Prostate gland (tissue), 2 donors: ENCODE measurements around the gene THAP12. TPM values are rescaled to one million over a fixed set of nuclear protein-coding genes. Genes with fewer than 3 reads are reported as not detected.

Experiments
- DNase-seq: peaks from one replicate; pipeline ENCODE4 v3.0.0-alpha.2; 2019; ENCODE audit warnings: low spot score
- H3K27ac ChIP-seq, 2 donors: fragments of 200-600 bp; sonication (generic); 2 replicates each; pipeline ENCODE4 v1.5.1; 2017 to 2019
- H3K27me3 ChIP-seq: fragments of 200-600 bp; sonication (generic); replicated peaks from 2 replicates; pipeline ENCODE4 v1.5.1; 2019; ENCODE audit not compliant: insufficient read depth
- H3K36me3 ChIP-seq, 2 donors: fragments of 200-600 bp; sonication (generic); 1 replicate in 1 of 2; 2 replicates in 1 of 2; pipeline versions ENCODE4 v1.5.1 to v1.8.1; 2017 to 2019
- H3K4me1 ChIP-seq: fragments of 200-600 bp; sonication (generic); replicated peaks from 2 replicates; pipeline ENCODE4 v1.5.1; 2019
- H3K4me3 ChIP-seq, 2 donors: fragments of 200-600 bp; sonication (generic); 2 replicates each; pipeline ENCODE4 v1.5.1; 2017 to 2019
- H3K9me3 ChIP-seq: fragments of 200-600 bp; sonication (generic); 2 replicates; pipeline ENCODE4 v1.5.1; 2017
- POLR2A ChIP-seq: fragments of 450-650 bp; IDR thresholded peaks from one replicate; pipeline ENCODE4 v1.6.1; 2016; ENCODE audit warnings: antibody characterized with exemption, mild to moderate bottlenecking
- POLR2AphosphoS5 ChIP-seq: sonication (generic); formaldehyde crosslinking; IDR thresholded peaks from one replicate; pipeline ENCODE4 v1.6.1; 2017; ENCODE audit warnings: antibody characterized with exemption
- WGBS: methylation state at CpG from one replicate; pipeline ENCODE4 v1.1.5; 2018; 5-methylcytosine and 5-hydroxymethylcytosine counted together
- intact Hi-C: fragments of 100-400 bp; cut with DNase I; formaldehyde crosslinking; loops from one replicate; pipeline ENCODE4 v1.14.2; 2022
- total RNA-seq, 2 donors: library from RNA; depleted of rRNA; stranded (reverse); fragments of >200 nt; gene quantifications; one replicate each; pipeline ENCODE4 v1.1.0, GENCODE V29; 2016
- TF ChIP-seq, protein P1 (sequence below), 4 experiments: fragments of 200-600 bp in 2 of 4; fragments of 450-650 bp in 2 of 4; sonication (generic) in 2 of 4; IDR thresholded peaks; 1 replicate in 3 of 4; 2 replicates in 1 of 4; pipeline ENCODE4 v1.5.1; 2016 to 2019; ENCODE audit warnings: antibody characterized with exemption in 4 of 4, mild to moderate bottlenecking in 2 of 4, moderate library complexity in 2 of 4

The THAP12 gene
- total RNA-seq, 2 donors from 2014 or later = 26.6 to 31.9 TPM

DNA sequence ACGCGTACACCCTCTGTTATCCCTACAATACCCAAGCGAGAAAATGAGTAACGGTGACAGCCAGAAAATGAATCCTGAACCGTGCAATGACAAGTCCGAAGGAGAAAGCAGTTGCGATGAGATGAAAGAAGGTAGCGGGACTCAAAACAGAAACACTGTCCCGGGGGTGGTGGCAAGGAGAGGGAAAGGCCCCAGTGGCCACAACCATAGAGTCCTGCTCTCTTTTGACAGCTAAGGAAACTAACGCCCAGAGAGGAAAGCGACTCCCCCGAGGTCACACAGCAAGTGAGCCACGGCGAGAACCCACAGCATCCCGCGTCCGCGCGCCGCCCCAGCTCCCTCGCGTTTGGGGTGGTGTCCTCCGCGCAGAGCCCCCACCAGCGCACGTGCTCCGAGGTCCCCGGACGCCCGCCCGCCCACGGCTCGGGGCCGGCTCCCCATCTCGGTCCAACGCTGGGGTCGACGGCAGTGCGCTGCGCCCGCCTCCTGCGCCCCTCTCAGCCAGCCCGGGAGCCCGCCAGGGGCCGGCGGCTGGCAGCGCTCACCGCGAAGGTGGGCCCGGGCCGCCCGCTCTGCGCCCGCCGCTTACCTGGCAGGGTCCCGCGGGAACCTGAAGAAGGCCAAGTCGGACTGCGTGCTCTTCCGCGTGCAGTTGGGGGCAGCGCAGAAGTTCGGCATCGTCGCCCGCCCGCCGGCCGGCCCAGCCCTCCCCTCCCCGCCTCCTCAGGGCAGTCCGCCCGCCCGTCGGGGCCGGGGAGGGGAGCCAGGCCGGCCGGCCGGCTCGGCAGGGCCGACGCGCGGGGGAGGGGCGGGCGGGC lies 564 bp downstream of the THAP12 start:
- Histone ChIP-seq H3K9me3 (no peaks in the 10 kb centered on the region), H3K36me3 (no peaks in the 10 kb centered on the region), H3K4me1 (no peaks in the 10 kb centered on the region), H3K4me3 (peak overlapping the region; percentile 81 to 87), H3K27ac (peak overlapping the region; percentile 76 to 77), H3K27me3 (no peaks in the 10 kb centered on the region)
- intact Hi-C loops = loop anchor here (5.0 kb wide), 1 partner anchor 62 kb away; no protein-coding TSS in a partner anchor
- under 1% methylated on average over 39 of the region's 85 CpGs for WGBS
- TF ChIP-seq, protein P1, sequence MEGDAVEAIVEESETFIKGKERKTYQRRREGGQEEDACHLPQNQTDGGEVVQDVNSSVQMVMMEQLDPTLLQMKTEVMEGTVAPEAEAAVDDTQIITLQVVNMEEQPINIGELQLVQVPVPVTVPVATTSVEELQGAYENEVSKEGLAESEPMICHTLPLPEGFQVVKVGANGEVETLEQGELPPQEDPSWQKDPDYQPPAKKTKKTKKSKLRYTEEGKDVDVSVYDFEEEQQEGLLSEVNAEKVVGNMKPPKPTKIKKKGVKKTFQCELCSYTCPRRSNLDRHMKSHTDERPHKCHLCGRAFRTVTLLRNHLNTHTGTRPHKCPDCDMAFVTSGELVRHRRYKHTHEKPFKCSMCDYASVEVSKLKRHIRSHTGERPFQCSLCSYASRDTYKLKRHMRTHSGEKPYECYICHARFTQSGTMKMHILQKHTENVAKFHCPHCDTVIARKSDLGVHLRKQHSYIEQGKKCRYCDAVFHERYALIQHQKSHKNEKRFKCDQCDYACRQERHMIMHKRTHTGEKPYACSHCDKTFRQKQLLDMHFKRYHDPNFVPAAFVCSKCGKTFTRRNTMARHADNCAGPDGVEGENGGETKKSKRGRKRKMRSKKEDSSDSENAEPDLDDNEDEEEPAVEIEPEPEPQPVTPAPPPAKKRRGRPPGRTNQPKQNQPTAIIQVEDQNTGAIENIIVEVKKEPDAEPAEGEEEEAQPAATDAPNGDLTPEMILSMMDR (IDR thresholded peaks at IDR 0.05) = no peak
- TF ChIP-seq POLR2AphosphoS5 (no peak), POLR2A (no peak)
- DNase-seq = peak; percentile 9

DNA sequence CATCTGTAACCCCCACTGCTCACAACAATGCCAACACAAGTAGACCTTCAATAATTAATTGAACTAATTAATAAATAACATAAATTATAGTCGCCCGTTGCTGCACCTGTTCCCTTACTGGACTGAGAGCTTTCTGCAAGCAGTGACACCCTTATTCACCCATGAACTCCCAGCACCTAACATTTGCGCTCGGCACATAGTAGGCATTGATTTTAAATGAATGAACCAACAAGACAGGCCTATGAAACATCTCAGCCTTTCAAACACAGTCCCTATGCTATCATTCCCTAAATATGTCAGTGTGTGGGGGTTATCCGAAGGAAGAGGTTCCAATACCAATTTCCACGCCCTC lies 1.1 kb downstream of the THAP12 start:
- Histone ChIP-seq H3K36me3 (no peaks in the 10 kb centered on the region), H3K4me1 (no peaks in the 10 kb centered on the region), H3K27me3 (no peaks in the 10 kb centered on the region), H3K9me3 (no peaks in the 10 kb centered on the region), H3K4me3 (peak overlapping the region; percentile 81 to 87), H3K27ac (no peak overlapping the region)
- TF ChIP-seq, protein P1 (IDR thresholded peaks at IDR 0.05) = no peak
- no peak for TF ChIP-seq POLR2AphosphoS5
- DNase-seq = no peak
- WGBS = 33% methylated on average over 6 of the region's 6 CpGs
- intact Hi-C loops = loop anchor here (5.0 kb wide), 1 partner anchor 63 kb away; no protein-coding TSS in a partner anchor

DNA sequence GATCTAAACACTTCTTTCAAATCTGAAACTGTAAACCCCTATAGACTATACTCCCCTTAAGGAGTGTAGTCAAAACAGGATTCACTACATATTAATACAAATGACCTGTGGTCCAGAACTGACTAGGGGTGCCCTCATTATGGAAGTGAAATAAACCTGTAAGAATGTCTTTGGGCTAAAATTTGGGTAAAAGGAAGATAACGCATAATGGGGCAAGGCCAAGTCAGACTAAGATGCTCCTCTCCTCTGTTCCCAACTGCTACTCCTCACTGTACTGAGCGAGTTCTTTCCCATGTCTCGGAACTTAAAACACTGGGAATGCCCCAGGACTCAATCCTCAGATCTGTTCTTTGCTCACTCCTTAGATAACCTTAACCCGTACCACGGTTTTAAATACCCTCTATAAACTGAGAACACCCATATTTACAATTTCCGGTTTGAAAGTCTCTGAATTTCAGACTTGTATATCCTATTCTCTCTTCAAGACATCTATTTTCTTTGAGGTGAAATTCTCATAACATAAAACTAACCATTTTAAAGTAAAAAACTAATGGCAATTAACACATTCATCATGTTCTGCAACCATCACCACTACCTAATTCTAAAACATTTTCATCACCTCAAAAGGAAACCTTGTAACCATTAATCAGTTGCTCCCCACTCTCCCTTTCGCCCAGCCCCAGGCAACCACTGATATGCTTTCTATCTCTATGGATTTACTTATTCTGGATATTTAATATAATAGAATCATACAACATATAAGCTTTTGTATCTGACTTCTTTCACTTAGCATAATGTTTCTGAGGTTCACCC lies 4.0 kb downstream of the THAP12 start:
- TF ChIP-seq, protein P1 (IDR thresholded peaks at IDR 0.05) = no peak
- no peak for TF ChIP-seq POLR2A
- no peaks in the 10 kb centered on the region for H3K27me3 ChIP-seq
- no peak overlapping the region for H3K4me3 ChIP-seq
- no peaks in the 10 kb centered on the region for H3K9me3 ChIP-seq
- no peak for DNase-seq
- no peak overlapping the region for H3K27ac ChIP-seq
- 83% methylated on average over 7 of the region's 7 CpGs for WGBS
- no peaks in the 10 kb centered on the region for H3K4me1 ChIP-seq
- intact Hi-C loops = no loop called here
- no peaks in the 10 kb centered on the region for H3K36me3 ChIP-seq

DNA sequence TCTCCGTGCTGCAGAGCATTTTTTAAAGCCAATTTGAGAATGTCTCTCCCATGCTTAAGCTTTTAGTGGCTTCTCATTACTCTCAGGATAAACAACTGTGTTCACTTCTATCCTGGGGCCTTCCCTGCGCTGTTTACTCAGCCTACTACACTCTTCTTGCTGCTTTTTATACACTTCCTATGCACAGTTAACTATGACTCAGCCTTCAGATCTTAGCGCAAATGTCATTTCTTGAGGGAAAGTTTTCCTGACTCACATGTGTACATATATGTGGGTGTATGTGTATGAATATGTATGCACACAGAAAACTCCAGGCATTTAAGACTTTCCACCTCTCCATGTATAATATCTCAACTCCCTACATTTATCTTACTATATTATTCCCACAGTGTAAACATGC lies 9.8 kb downstream of the THAP12 start:
- H3K27me3 ChIP-seq = no peaks in the 10 kb centered on the region
- 47% methylated on average over 3 of the region's 3 CpGs for WGBS
- H3K27ac ChIP-seq = no peak overlapping the region
- H3K4me3 ChIP-seq = no peak overlapping the region
- TF ChIP-seq POLR2AphosphoS5 (no peak), POLR2A (no peak)
- TF ChIP-seq, protein P1 (IDR thresholded peaks at IDR 0.05) = no peak
- no peaks in the 10 kb centered on the region for H3K9me3 ChIP-seq
- intact Hi-C loops = no loop called here
- DNase-seq = no peak
- no peaks in the 10 kb centered on the region for H3K4me1 ChIP-seq
- no peaks in the 10 kb centered on the region for H3K36me3 ChIP-seq
